Amniotic epithelial cell (primary cell): Measurements from ENCODE around the gene LDLR.
A peak's percentile ranks its signal among the peaks of the same experiment; 100 is the strongest.
"Not testable (repeated sequence)": the region's sequence is repeated elsewhere in the genome, so short reads cannot be mapped to it uniquely, and the experiment has no call there.

Source experiments
- DNase-seq: peaks from one replicate; pipeline ENCODE4 v3.0.0-alpha.2; 2010; ENCODE audit warnings: low read depth

The LDLR gene

GRCh38 chr19:11073568-11073967 lies 15.7 kb upstream of the LDLR start:
- no peak for DNase-seq

GRCh38 chr19:11076792-11077191 lies 12.5 kb upstream of the LDLR start:
- not testable (repeated sequence) for DNase-seq

GRCh38 chr19:11078893-11079292 lies 10.4 kb upstream of the LDLR start:
- no peak for DNase-seq

- no peak for DNase-seq
Measured at GRCh38 chr19:11079999-11080398, 9.3 kb upstream of the LDLR start.

GRCh38 chr19:11087870-11088505 lies 1.3 kb upstream of the LDLR start:
- DNase-seq, result no peak

GRCh38 chr19:11088506-11089253 lies 583 bp upstream of the LDLR start:
- no peak for DNase-seq

GRCh38 chr19:11090014-11090263 lies 676 bp downstream of the LDLR start:
- not testable (repeated sequence) for DNase-seq

- peak; percentile 93 for DNase-seq
Measured at GRCh38 chr19:11090264-11090996, 1.2 kb downstream of the LDLR start.

GRCh38 chr19:11090997-11091702 lies 1.9 kb downstream of the LDLR start:
- DNase-seq, result no peak

- DNase-seq, result peak; percentile 95
Measured at GRCh38 chr19:11091703-11092153, 2.5 kb downstream of the LDLR start.

GRCh38 chr19:11092181-11092538 lies 2.9 kb downstream of the LDLR start:
- peak; percentile 47 for DNase-seq

GRCh38 chr19:11093689-11094238 lies 4.5 kb downstream of the LDLR start:
- DNase-seq, result no peak

GRCh38 chr19:11094520-11094894 lies 5.2 kb downstream of the LDLR start:
- no peak for DNase-seq

GRCh38 chr19:11096210-11096841 lies 7.1 kb downstream of the LDLR start:
- DNase-seq, result no peak

- DNase-seq, result not testable (repeated sequence)
Measured at GRCh38 chr19:11097367-11097766, 8.1 kb downstream of the LDLR start.

GRCh38 chr19:11098327-11098726 lies 9.1 kb downstream of the LDLR start:
- DNase-seq, result no peak

GRCh38 chr19:11098861-11099260 lies 9.6 kb downstream of the LDLR start:
- no peak for DNase-seq

- DNase-seq, result no peak
Measured at GRCh38 chr19:11100049-11100448, 10.8 kb downstream of the LDLR start.

GRCh38 chr19:11101057-11101456 lies 11.8 kb downstream of the LDLR start:
- no peak for DNase-seq

GRCh38 chr19:11102944-11103343 lies 13.7 kb downstream of the LDLR start:
- DNase-seq, result no peak

- not testable (repeated sequence) for DNase-seq
Measured at GRCh38 chr19:11103667-11104066, 14.4 kb downstream of the LDLR start.
